HG02588 (cell line): ENCODE data around the gene FOLR2.
"Not testable (repeated sequence)": the region's sequence is repeated elsewhere in the genome, so short reads cannot be mapped to it uniquely, and the experiment has no call there.

ENCODE experiments used
- ATAC-seq: cut with Tn5 transposase; IDR thresholded peaks from one replicate; pipeline ENCODE4 v1.9.1; 2021; ENCODE audit warnings: mild to moderate bottlenecking, moderate library complexity; ENCODE audit not compliant: unreplicated experiment

Gene FOLR2

GRCh38 chr11:72216638-72217037 lies at the start of gene FOLR2:
Gene FOLR2 (plus strand): TSS chr11:72216794. CDS start chr11:72218585, 1,791 bp downstream.
- ATAC-seq = no peak

GRCh38 chr11:72169046-72169555 lies 47.5 kb upstream of the FOLR2 start:
- not testable (repeated sequence) for ATAC-seq

- not testable (repeated sequence) for ATAC-seq
Observed at GRCh38 chr11:72169754-72170153, 46.8 kb upstream of the FOLR2 start.

- not testable (repeated sequence) for ATAC-seq
Observed at GRCh38 chr11:72172043-72172442, 44.6 kb upstream of the FOLR2 start.

- ATAC-seq = no peak
Observed at GRCh38 chr11:72173291-72173690, 43.3 kb upstream of the FOLR2 start.

GRCh38 chr11:72174302-72175070 lies 42.1 kb upstream of the FOLR2 start:
- no peak for ATAC-seq

- no peak for ATAC-seq
Observed at GRCh38 chr11:72177656-72178055, 38.9 kb upstream of the FOLR2 start.

- no peak for ATAC-seq
Observed at GRCh38 chr11:72179049-72179803, 37.4 kb upstream of the FOLR2 start.

- ATAC-seq = no peak
Observed at GRCh38 chr11:72179804-72180396, 36.7 kb upstream of the FOLR2 start.

GRCh38 chr11:72180892-72181552 lies 35.6 kb upstream of the FOLR2 start:
- ATAC-seq = not testable (repeated sequence)

GRCh38 chr11:72181553-72181958 lies 35.0 kb upstream of the FOLR2 start:
- not testable (repeated sequence) for ATAC-seq

GRCh38 chr11:72188267-72188666 lies 28.3 kb upstream of the FOLR2 start:
- no peak for ATAC-seq

- ATAC-seq = no peak
Observed at GRCh38 chr11:72189455-72190250, 26.9 kb upstream of the FOLR2 start.

- no peak for ATAC-seq
Observed at GRCh38 chr11:72190631-72191071, 25.9 kb upstream of the FOLR2 start.

GRCh38 chr11:72191961-72192381 lies 24.6 kb upstream of the FOLR2 start, which contains the start of gene FOLR1:
Gene FOLR1 (plus strand): TSS chr11:72192140. CDS start chr11:72192174, 34 bp downstream.
- no peak for ATAC-seq

- no peak for ATAC-seq
Observed at GRCh38 chr11:72195518-72196270, 20.9 kb upstream of the FOLR2 start.

GRCh38 chr11:72201445-72201844 lies 15.1 kb upstream of the FOLR2 start:
- ATAC-seq = not testable (repeated sequence)

- ATAC-seq = no peak
Observed at GRCh38 chr11:72202571-72202970, 14.0 kb upstream of the FOLR2 start.

- ATAC-seq = no peak
Observed at GRCh38 chr11:72203163-72203562, 13.4 kb upstream of the FOLR2 start.
